Cardiac fibroblast (primary cell): Measurements from ENCODE around the gene GPR153.

ENCODE experiments used
- DNase-seq, 2 donors: peaks; one replicate each; pipeline versions ENCODE4 v3.0.0 to v3.0.0-alpha.2; 2010; ENCODE audit warnings: low read depth in 2 of 2
- H3K4me3 ChIP-seq, 2 donors: replicated peaks in 1 of 2; 1 replicate in 1 of 2; 2 replicates in 1 of 2; pipeline ENCODE4 v1.5.1; 2011; ENCODE audit warnings: low read depth in 2 of 2, low read length in 2 of 2, mild to moderate bottlenecking in 2 of 2, moderate library complexity in 1 of 2
- TF ChIP-seq, protein P1 (sequence below): IDR thresholded peaks from one replicate; pipeline ENCODE4 v1.5.1; 2011; ENCODE audit warnings: low read depth, mild to moderate bottlenecking, low read length, inconsistent platforms

The GPR153 gene

DNA sequence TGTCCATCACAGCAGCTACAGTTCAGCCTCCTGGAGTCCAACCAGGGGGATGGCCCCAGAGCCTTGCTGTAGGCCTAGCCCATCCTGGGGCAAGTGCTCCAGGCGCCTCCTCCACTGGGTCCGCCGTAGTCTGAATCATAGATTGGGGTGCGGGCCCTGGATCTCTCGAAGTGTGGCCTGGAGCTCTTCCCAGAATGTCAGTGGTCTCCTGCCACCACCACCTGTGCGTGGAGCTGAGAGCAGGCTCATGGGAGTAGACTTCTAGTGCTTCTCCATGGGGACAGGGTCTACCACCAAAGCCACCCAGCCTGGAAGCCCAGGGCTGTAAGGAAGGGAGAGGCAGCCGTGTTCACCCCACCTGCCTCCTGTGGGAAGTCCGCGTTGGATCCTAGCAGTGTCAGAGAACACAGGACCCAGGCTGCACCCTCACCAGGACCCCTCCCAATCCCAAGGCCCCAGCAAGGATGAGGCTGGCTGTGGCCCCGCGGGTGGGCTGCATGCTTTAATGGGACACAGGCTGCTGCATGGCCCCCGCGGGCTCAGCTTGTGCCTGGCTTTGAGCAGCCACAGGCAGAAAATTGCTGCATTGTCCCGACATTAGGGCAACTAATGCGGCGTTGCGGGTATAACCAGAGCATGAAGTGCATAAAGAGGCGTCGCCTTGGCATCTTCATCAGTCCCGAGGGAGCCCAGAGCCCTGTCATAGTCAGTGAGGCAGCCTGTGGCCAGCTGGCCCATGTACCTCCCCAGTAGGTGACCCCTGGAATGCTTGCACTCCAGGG lies 17.7 kb downstream of the GPR153 start:
- DNase-seq, result no peak
- TF ChIP-seq, protein P1, sequence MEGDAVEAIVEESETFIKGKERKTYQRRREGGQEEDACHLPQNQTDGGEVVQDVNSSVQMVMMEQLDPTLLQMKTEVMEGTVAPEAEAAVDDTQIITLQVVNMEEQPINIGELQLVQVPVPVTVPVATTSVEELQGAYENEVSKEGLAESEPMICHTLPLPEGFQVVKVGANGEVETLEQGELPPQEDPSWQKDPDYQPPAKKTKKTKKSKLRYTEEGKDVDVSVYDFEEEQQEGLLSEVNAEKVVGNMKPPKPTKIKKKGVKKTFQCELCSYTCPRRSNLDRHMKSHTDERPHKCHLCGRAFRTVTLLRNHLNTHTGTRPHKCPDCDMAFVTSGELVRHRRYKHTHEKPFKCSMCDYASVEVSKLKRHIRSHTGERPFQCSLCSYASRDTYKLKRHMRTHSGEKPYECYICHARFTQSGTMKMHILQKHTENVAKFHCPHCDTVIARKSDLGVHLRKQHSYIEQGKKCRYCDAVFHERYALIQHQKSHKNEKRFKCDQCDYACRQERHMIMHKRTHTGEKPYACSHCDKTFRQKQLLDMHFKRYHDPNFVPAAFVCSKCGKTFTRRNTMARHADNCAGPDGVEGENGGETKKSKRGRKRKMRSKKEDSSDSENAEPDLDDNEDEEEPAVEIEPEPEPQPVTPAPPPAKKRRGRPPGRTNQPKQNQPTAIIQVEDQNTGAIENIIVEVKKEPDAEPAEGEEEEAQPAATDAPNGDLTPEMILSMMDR, result no peak
- H3K4me3 ChIP-seq, result no peak overlapping the region

DNA sequence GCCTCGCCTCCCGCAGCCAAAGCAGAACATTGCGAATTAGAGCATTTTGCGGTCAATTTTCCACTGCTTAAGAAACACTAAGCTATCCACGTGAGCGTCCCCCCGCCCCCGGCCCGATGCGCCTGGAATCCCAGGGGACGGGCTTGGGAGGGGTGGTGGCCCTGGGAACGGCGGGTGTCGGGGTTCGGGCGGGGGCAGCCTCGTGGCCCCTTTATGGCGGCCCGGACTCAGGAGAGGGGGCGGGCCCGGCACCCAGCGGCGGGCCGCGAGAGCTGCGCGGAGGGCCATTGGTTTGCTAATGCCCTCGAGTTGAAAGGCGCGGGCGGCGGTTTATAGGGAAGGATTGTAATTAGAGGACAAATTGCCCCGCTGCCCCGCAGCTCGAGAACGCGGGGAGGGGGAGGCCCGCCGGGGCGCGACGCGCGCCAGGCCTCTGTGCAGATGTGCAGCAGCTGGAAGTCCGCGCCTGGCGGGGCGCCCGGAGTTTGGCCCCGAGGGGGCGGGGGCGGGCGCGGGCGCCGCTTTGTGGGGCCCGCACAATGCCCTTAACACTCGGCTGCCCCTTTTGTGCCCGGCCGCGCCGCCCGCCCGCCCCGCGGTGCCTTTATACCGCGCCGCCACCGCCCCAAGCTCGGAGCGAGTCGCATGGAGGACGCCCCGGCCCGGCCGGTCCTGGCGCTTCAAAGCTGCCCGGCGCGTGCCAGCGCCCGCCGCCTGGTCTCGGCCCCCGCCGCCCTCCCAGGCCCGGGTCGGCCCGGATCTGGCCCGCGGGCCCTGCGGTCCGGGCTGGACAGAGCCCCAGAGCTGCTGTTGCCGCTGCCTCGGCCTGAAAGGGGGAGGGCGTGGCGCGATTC lies 18.8 kb downstream of the GPR153 start:
- TF ChIP-seq, protein P1, result no peak
- no peak overlapping the region for H3K4me3 ChIP-seq
- DNase-seq, result no peak

DNA sequence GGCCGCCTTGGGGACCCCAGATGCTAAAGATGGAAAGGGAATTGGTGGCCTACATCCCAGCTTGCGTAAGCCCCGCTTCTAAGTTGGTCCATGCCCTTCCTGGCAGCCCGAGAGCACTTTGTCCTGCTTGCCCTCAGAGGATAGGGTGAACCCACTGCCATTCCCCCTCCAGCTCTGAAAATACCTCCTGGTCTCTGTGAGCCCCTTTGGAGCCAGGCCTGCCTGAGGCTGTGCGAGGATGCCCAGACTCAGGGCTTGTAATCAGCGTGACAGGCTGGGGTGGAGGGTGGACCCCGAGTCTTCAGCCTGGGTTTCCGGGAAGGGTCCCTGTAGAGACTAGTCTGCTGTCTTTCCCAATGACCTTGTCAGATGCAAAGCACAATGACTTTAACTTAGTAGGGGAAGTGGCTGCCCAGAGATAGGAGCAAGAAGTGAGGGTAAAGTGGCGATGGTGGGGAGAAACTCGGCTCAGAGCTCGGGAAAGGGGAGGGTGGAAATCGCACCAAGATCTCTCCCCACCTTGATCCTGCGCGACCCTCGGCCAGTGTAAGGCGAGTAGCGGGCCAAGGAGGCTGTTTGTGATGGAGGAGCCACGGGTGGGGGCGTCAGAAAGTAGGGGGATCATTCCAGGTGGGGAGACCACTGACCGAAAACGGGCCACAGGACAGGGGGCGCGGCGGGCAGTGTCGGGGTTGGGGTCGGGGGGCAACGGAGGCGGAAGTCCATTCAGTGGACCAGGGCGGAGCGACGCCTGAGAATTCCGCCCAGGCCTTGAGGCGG lies 19.6 kb downstream of the GPR153 start:
- no peak for DNase-seq
- TF ChIP-seq, protein P1, result no peak
- no peak overlapping the region for H3K4me3 ChIP-seq

DNA sequence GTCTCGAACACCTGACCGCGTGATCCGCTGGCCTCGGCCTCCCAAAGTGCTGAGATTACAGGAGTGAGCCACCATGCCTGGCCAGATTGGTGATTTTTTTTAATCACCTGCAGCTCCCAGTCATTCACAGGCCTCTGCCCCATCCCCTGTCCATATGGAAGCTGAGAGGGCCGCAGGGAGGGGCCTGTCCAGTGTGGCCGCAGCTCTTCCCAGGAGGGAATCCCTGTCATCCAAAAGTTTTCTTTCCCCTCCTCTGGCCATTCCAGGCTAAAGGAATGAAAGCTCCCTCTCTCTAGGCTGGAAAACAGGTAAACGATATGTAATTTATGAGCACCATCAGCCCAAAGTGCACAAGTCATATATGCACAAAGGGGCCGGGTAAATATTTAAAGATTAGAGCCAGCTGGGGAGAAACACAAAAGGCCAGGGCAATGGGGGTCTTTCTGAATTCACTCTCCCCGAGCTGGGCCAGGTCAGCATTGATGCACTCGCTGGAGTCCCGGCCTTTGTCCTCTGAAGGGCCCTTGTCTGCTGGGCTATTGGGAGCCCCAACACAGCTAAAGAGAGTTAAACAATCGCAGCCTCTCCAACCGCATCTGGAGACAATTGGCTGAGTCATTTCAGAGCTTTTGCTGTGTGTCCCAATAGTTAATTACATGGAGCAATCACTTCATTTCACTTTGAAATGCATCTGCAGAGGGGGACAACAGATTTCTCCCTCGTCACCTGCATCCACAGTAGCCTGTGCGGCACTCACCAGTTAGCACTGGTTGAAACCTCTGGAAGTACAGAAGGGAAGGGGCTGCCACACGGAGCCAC lies 20.7 kb downstream of the GPR153 start:
- H3K4me3 ChIP-seq, result no peak overlapping the region
- peak in 1 of 2 donors; percentile 55 for DNase-seq

DNA sequence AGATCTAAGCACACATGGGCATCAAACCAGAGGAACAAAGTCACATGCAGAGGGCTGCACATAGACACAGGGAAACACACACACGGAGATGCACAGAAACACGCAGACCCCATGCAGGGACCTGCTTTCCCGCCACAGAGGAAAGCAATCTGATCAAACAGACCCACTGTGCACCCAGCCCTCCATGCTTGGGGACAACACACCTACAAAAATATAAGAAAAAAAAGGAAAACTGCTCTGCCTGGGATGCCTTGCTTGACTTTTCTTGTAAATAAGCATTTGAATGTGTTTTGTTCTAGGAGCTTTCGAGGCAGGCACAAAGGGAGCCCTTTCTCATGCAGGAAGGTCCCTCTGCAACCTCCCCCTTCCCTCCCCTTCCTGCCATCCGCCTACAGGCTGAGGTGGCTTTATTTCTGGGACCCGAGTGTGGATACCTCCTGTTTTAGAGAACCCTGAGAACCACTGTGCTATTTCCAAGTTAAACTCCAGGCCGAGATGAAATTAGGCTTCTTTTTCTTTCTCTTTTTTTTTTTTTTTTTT lies 21.6 kb downstream of the GPR153 start:
- H3K4me3 ChIP-seq, result no peak overlapping the region
- TF ChIP-seq, protein P1, result no peak
- no peak for DNase-seq

More for the DNA sequence above, 20.7 kb downstream of the GPR153 start:
- TF ChIP-seq, protein P1, result no peak
